GM12891 (cell line): ENCODE measurements around the gene OR2AT4.
"Not testable (repeated sequence)": the region's sequence is repeated elsewhere in the genome, so short reads cannot be mapped to it uniquely, and the experiment has no call there.

Experiments used
- DNase-seq: peaks from one replicate; pipeline ENCODE4 v3.0.0; 2011; ENCODE audit warnings: low spot score; ENCODE audit not compliant: insufficient read length
- FAIRE-seq: peaks from 2 replicates; lab custom pipeline; 2011; peaks lifted over from hg19 to GRCh38; lab: Jason Lieb, UNC
- PAX5 ChIP-seq: IDR thresholded peaks from 2 replicates; pipeline ENCODE4 v1.6.1; 2011; ENCODE audit warnings: low read length, moderate library complexity, mild to moderate bottlenecking; ENCODE audit not compliant: insufficient read depth, severe bottlenecking
- POLR2A ChIP-seq: IDR thresholded peaks from 2 replicates; pipeline ENCODE4 v1.6.1; 2011; ENCODE audit warnings: low read depth, low read length, control low read depth
- POLR2AphosphoS5 ChIP-seq: IDR thresholded peaks from 2 replicates; pipeline ENCODE4 v1.6.1; 2011; ENCODE audit warnings: low read depth, low read length, control low read depth
- POU2F2 ChIP-seq: IDR thresholded peaks from 2 replicates; pipeline ENCODE4 v1.6.1; 2011; ENCODE audit warnings: low read depth, mild to moderate bottlenecking, control low read depth, low read length, moderate library complexity
- SPI1 ChIP-seq: IDR thresholded peaks from 2 replicates; pipeline ENCODE4 v1.6.1; 2011; ENCODE audit warnings: low read depth, low read length, control low read depth
- TAF1 ChIP-seq: IDR thresholded peaks from 2 replicates; pipeline ENCODE4 v1.6.1; 2011; ENCODE audit warnings: low read depth, low read length, control low read depth

OR2AT4 gene

GRCh38 chr11:75051043-75051442 lies 45.6 kb downstream of the OR2AT4 start:
- TF ChIP-seq SPI1 (no peak), TAF1 (no peak)
- FAIRE-seq (no peak), DNase-seq (no peak)

GRCh38 chr11:75050516-75050915 lies 46.2 kb downstream of the OR2AT4 start:
- DNase-seq (no peak), FAIRE-seq (peak; percentile 52)
- TF ChIP-seq POLR2A (no peak), POU2F2 (no peak)

DNA sequence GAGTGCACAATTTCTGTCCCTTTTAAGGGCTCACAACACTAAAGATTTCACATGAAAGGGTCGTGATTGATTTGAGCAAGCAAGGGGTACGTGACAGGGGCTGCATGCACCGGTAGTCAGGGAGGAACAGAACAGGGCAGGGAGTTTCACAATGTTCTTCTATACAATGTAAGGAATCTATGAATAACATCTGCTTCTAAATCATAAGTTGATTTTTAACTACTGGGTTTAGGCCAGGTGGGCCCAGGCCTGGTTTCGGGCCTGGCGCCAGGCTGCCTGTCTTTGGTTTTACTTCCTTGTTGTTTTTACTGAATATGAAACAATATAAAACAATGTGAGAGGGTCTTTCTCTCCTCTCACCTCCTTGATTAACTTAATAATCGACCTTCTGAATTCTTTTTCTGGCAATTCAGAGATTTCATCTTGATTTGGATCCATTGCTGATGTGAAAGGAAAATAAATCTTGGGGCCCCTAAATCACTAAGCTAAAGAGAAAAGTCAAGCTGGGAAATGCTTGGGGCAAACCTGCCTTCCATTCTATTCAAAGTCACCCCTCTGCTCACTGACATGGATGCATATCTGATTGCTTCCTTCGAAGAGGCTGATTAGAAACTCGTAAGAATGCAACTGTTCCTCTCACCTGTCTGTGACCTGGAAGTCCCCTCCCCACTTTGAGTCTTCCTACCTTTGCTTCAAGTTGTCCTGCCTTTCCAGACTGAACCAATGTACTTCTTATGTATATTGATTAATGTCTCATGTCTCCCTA lies 47.0 kb downstream of the OR2AT4 start:
- DNase-seq = not testable (repeated sequence)
- FAIRE-seq = peak; percentile 63

GRCh38 chr11:75047191-75047590 lies 49.5 kb downstream of the OR2AT4 start:
- DNase-seq (no peak), FAIRE-seq (no peak)
- TF ChIP-seq POLR2AphosphoS5 (no peak), POU2F2 (no peak), TAF1 (no peak), PAX5 (no peak), POLR2A (no peak), SPI1 (no peak)

GRCh38 chr11:75046668-75047067 lies 50.0 kb downstream of the OR2AT4 start:
- not testable (repeated sequence) for DNase-seq, FAIRE-seq

DNA sequence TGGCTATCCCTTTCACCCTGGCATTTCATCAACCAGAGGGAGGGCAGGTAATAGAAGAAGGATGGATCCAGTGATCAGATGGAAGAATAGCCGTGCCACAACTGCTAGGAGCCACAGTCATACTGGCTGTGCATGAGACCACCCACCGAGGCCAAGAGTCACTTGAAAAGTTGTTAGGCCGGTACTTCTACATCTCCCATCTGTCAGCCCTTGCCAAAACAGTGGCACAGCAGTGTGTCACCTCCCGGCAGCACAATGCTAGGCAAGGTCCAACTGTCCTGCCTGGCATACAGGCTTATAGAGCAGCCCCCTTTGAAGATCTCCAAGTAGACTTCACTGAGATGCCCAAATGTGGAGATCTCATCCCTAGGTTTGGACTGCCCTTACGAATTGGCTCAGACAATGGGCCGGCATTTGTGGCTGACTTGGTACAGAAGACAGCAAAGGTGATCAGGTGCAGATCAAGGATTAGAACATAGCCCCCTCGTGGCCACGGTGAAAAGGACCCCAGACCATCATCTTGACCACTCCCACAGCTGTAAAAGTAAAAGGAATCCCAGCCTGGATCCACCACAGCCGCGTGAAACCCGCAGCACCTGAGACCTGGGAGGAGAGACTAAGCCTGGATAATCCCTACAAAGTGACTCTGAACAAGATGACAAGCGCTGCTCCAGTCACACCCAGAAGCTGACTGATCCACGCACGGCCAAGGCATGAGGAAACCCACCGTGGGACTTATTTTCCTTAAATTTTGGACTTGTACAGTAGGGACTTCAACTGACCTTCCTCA lies 52.1 kb downstream of the OR2AT4 start:
- not testable (repeated sequence) for DNase-seq, FAIRE-seq

DNA sequence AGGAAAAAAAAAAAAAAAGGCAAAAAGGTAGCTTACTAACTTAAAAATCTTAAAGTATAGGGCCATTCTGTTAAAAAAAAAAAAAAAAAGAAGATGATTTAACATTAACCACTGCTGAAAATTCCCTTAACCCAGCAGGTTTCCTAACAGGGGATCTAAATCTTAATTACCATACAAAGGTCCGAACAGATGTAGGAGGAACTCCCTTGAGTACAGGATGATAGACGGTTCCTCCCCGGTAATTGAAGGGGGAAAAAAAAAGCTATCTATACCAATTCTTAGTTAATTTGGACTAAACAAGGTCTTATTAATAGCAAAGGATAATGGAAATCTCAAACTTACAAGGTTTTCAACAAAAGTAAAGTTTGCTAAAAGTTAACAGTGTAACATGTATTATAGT lies 54.9 kb downstream of the OR2AT4 start:
- not testable (repeated sequence) for DNase-seq, FAIRE-seq

- no peak for FAIRE-seq
- TF ChIP-seq SPI1 (no peak), PAX5 (no peak), POLR2A (no peak), TAF1 (no peak), POU2F2 (no peak), POLR2AphosphoS5 (no peak)
- no peak for DNase-seq
Measured at GRCh38 chr11:75041263-75041662, 55.4 kb downstream of the OR2AT4 start.

DNA sequence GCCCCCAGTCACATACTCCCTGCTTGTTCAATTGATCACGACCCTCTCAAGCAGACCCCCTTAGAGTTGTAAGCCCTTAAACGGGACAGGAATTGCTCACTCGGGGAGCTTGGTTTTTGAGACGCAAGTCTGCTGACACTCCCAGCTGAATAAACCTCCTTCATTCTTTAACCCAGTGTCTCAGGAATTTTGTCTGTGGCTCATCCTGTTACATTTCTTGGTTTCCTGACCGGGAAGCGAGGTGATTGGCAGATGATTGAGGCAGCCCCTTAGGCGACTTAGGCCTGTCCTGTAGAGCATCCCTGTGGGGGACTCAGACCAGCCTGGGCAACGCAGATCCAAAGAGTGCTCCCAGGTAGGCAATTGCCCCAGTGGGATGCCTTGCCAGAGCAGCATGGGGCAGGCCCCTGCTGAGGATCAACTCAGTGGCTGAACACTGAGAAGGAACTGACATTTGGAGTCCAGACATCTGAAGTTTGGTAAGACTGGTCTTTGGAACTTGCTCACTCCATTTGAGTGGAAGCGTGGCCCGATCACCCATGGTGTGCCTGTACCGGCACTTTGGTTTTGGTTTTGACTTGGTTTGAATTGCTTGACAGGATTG lies 56.4 kb downstream of the OR2AT4 start:
- no peak for TF ChIP-seq SPI1
- TF ChIP-seq POU2F2 = no peak
- no peak for TF ChIP-seq TAF1
- TF ChIP-seq POLR2AphosphoS5 = no peak
- no peak for TF ChIP-seq PAX5
- no peak for TF ChIP-seq POLR2A
- FAIRE-seq (no peak), DNase-seq (no peak)

DNA sequence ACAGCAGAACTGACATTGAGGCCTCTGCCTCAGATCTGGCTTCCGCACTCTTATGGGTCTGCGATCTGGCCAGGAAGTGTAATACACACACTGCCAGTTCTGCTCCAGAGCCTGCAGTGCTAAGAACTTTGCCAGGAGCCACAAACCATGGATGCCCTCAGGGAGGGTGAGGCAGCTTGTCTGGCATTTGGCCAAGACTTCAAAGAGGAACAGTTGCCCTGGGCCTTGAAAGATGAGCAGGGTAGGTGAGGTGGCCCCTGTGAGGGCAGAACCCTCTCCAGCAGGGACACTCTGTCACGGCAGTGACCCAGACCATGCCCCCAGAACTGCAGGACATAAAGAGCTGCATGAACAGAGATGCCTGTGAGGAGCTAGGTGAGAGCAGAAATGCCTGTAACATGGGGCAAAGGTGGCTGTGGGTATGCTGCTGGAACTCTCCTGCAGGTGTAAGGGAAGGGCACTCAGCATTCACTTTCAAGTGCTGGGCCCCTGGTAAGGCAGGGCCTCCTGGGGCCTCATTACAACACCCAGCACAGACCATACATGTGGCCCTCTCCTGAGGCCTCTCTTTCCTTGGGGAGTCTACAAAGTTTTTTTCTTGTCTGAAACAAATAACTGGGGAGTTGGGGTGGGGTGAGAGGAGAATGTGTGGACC lies 60.6 kb downstream of the OR2AT4 start:
- DNase-seq (no peak), FAIRE-seq (no peak)
- TF ChIP-seq POU2F2 (no peak), SPI1 (no peak)

- no peak for DNase-seq
- TF ChIP-seq SPI1 = no peak
- no peak for TF ChIP-seq POU2F2
- TF ChIP-seq PAX5 = no peak
- TF ChIP-seq POLR2A = no peak
- TF ChIP-seq POLR2AphosphoS5 = no peak
- TF ChIP-seq TAF1 = no peak
- FAIRE-seq = no peak
Measured at GRCh38 chr11:75035256-75035655, 61.4 kb downstream of the OR2AT4 start.
